Activated T-cell treated with anti-CD3 and anti-CD28 coated beads for 24 hours (primary cell): Measurements from ENCODE around the gene CHCHD6.

Experiments
- DNase-seq: peaks from one replicate; pipeline ENCODE4 v3.0.0-alpha.2; 2020; ENCODE audit warnings: low read depth

The CHCHD6 gene

GRCh38 chr3:126959921-126960603, 256.0 kb downstream of the CHCHD6 start:
- DNase-seq = no peak

DNA sequence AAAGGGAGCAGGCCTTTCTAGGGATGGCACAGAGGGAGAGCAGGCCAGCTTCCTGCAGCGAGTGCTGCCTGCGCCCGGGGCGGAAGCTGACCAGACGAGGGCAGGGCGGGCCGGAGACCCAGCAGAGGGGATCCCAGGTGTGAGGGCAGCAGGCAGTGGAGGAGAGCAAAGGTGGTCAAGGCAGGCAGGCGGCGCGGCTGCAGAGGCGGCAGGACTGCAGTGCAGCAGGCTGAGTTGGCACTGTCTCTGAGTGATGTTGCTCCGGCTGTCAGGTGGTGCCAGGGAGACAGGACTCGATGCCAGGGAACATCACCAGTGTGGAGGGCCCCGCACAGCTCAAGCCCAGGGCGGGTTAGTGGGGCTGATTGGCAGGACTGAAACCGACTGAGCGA, 256.6 kb downstream of the CHCHD6 start:
- DNase-seq = no peak

DNA sequence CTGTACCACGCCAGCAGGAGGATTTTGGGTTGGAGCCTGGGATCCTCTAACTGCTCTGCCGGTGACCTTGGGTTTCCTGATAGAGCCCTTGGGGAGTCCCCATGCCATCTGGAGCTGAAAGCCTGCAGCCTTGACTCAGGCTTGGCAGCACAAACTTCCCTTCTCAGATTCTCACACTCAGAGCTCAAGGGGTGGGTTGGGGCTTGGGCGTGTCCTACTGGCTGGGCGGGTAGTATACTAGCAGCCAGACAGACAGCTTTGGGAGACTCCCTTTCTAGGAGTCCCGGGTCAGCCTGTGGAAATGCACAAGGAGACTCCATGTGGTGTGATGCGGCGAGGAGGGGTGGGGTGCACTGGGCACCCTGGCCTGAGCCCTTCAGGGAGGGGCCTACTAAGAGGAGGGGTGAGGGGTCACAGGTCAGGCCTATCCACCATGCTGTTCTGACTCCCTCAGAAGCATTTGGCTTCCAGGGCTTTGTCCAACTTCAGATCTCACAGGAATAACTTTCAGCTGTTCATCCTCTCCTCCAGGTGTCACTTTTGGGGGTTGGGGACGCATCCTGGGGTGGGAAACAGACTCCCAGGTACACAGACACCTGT, 257.3 kb downstream of the CHCHD6 start:
- no peak for DNase-seq

GRCh38 chr3:126961791-126962461, 257.9 kb downstream of the CHCHD6 start:
- DNase-seq = no peak

GRCh38 chr3:126962756-126963155, 258.7 kb downstream of the CHCHD6 start:
- DNase-seq = no peak

DNA sequence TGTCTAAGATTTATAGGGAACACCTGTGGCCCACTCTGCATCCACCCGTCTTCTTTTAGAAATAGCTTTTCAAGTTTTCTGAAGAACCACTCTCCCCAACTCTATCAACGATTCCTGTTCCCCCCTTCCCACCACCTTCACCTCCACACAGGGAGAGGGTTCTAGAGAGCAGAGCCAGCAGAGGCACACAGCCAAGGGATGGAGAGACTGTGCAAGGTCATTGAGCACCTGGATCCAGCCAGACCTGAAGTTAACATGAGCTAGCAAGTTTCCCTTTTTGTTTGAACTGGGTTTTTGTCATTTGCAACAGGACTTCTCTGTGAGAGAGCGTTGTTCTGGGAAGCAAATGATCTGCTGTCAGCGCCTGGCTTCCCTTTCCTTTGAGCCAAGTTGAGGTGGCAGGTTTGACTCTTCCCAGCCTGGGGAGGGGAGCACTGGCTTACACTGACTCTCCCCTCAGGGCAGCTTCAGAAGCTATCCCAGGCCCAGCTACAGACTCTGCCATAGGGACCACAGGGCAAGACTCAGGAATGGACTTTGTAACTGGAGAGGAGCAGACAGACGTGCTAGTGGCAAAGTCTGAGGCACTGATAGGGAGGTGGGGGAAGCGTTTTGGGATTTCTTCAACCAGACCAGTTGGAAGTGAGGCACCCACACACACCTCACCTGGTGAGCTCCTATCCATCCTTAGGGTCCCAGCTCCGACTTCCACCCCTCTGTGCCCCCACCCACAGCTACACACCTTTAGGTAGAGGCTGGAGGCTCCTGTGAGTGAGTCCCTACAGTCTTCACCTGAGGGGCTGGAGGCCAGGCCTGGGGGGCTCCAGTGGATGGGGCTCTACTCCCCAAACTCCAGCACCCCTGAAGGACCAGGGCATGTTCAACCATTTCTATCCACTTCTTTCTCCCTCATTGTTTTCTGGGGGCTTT, 259.5 kb downstream of the CHCHD6 start:
- no peak for DNase-seq

DNA sequence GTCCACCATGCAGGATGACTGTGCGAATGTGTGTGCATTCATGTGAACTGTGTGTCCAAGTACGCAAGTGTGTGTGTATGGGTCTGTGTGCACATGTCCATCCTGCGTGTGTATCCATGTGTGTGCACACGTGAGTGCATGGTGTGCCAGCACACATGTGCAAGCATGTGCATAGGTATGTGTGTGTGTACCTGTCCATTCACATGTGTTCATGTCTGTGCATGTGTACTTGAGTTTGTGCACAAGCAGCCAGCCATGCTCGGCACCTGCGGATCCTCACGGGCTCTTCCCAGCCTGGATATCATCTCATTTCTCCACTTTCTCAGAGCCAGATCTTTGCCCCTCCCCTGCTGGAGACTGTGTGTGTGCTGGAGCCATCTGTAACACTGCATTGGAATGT, 260.2 kb downstream of the CHCHD6 start:
- no peak for DNase-seq

DNA sequence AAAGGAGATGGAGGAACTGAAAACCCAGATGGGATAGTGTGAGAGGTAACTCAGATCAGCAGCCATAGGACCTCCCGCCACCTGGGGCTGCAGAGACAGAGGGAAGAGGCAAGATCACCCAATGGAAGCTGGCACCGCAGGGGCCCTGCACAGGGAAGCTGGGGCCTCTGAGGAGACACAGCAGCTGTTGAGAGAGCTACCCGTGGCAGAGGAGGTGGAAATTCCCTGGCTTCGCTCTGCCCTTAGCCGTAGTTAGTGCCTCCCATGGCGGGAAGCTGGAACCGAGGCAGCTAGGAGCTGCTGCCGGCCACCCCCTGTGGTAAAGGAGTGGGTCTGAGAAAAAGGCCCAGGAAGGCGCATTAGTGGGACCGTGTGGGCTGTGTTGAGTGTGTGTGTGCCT, 260.9 kb downstream of the CHCHD6 start:
- DNase-seq = no peak

DNA sequence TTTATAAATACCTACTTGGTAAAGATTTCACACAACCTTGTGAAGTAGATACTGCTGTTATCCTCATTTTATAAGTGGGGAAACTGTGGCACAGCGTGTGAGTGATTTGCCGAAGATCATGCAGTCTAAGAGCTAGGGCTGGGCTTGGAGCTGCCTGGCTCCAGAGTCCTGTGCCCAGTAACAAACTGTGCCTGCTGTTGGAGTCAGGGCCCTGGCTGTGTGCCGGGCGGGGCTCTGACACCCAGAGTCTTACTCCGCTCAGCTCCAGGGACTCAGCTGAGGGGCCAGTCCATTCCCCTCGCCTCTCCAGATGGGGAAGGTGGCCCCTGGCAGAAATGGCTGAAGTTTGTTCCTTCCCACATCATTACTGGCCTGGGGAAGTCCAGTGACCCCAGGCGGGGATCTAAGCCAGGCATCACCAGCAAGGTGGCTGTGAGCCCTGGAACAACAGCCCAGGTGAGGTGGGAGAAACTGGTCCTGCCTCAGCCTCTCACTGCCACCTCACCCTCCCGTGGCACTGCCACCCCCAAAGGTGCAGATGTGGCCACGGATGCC, 261.6 kb downstream of the CHCHD6 start:
- DNase-seq = no peak

DNA sequence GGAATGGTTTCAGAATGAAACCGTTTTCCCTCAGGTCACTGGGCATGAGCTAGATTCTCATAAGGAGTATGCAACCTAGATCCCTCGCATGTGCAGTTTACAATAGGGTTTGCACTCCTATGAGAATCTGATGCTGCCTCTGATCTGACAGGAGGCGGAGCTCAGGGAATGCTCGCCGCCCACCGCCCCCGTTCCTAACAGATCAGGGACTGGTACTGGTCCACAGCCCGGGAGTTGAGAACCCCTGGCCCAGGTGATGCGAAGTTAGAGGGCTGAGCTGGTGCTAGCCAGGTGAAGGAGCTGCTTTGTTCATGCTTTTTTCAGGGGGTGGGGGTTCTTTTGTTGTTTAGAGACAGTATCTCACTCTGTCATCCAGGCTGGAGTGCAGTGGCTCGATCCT, 263.3 kb downstream of the CHCHD6 start:
- no peak for DNase-seq

GRCh38 chr3:126968391-126969390, 264.7 kb downstream of the CHCHD6 start:
- no peak for DNase-seq

DNA sequence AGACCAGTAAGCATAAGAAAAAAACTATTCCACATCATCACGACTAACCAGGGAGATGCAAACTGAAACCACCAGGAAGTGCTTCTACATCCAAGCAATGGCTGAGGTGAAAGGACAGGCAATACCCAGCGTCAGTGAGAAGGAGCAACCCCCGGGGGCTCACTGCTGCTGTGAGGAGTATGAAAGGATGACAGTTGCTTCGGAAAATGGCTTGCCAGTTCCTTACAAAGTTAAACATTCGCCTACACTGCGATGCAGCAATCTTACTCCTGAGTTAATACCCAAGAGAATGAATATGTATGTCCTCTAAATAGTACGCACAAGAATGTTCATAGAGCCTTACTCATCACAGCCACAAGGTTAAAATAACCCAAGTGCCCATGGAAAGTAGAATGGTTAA, 265.5 kb downstream of the CHCHD6 start:
- DNase-seq = no peak

DNA sequence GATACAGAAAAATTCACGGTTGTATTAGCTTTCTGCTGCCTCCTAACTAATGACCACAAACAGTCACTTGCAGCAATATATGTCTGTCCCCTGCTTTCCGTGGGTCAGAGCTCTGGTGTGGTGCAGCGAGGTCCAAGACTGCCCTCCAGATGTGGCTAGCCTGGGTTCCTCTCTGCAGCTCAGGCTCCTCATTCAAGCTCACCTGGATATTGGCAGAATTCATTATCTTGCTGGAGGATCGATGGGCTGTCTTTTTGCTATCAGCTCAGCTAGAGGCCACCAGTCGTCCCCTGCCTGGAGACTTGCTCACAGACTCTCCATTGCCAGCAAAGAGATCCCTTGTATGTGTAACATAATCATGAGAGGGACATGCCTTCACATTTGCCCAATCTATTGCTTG, 266.1 kb downstream of the CHCHD6 start:
- no peak for DNase-seq

DNA sequence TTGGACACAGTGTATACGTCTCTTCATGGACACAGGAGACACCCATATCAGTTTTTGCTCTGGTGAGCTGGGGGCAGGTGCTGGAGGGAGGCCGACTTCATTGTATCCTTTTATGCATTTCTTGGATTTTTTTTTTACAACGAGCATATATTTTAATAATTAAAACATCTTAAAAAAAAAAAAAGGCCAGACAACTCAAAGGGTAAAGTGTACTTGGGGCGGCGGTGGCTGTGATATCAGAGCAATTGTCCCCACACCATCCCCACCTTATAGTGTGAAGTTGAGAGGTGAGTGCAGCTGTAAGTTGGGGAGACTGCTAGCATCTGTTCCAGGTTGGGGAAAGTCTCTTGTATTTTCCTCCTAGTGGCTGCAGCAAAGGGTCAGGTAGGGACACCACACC, 266.9 kb downstream of the CHCHD6 start:
- DNase-seq = no peak

DNA sequence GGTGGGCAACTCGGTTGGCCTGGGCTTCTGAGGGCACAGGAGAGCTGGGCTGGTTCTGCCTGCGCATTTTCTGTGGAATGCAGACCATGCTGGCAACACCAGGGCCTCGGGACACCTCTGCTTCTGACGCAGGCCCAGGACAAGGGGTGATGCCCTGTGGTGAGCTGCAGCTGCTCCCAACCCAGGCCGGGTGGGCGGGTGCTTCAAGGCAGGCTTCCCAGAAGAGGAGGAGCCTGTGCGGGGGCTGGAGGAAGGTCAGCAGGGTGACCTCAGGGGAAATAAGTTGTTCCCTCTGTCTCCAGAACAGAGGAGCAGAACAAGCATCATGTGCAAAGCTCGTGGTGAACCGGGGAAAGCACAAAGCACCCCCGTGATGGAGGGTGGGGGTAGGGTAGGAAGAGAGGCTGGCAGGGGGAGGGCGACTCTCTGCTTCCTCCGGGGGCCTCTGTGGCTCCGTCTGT, 267.9 kb downstream of the CHCHD6 start:
- no peak for DNase-seq

DNA sequence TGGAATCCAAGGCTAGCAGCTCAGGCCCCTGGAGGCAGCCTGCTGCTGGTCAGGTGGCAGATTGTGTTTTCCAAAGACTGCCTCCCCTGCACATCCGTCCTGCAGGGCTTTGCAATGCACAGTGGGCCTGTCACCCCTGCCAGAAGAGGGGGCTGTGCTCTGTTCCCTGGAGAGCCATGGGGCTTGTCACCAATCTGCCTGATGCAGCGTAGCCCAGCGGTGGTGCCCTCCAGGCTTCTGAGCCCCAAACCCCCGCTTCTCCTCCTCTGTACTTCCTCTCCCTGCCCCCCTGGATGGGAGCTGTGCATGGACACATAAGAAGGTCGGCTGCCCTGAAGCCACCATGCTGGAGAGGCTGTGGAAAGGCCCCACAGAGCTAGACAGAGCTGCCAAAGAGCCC, 268.8 kb downstream of the CHCHD6 start:
- no peak for DNase-seq

DNA sequence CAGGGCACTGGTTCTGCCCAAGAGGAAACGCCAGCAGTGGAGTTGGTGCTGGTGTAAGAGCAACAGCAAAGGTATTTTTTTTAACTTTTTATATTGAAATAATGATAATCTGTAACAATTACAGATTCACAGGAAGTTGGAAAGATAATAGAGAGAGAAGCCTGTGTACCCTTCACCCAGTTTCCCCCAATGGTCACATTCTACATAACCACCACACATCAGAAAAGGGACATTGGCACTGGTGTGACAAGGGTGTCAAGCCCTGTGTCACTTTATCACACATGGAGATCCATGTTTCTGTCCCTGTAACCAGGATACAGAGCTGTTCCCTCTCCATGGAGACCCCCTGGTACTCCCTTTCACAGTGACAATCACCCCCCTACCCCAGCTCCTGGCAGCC, 269.8 kb downstream of the CHCHD6 start:
- DNase-seq = no peak

GRCh38 chr3:126974756-126975155, 270.7 kb downstream of the CHCHD6 start:
- DNase-seq = no peak

DNA sequence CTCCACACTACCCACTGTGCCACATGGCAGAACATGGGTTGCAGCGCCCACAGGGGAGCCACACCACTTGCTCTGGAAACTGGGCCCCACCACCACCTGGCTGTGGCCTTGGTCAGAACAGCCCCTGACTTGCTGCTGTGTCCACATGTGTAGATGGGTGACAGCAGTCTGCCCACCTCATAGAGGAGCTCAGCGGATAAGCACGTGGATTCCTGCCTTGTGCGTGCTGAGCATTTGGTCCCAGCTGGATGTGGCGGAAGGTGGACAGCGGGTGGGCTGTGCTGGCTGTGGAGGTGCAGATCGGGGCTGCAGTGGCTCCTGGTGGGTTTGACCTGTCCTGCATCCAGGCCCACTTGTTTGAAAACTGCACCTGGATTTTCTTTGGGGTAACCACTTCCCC, 272.9 kb downstream of the CHCHD6 start:
- no peak for DNase-seq

GRCh38 chr3:126977821-126978220, 273.8 kb downstream of the CHCHD6 start:
- DNase-seq = no peak

DNA sequence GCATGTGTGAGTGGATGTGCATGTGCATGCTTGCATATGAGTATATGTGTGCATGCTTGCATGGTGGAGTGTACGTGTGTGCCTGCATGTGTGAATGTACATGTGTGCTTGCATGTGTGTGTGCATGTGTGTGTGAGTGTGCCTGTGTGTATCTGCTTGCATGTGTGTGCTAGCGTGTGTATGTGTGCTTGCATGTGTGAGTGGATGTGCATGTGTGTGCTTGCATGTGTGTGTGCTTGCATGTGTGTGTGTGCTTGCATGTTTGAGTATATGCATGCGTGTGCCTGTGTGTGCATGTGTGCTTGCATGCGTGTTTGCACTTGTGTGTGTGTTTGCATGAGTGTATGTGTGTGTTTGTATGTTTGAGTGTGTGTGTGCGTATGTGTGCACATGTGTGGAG, 274.3 kb downstream of the CHCHD6 start:
- DNase-seq = no peak
